ENCODE results near the gene CRAT. TPM values are rescaled to one million over a fixed set of nuclear protein-coding genes. Genes with fewer than 3 reads are reported as not detected.
"Not testable (repeated sequence)": the region's sequence is repeated elsewhere in the genome, so short reads cannot be mapped to it uniquely, and the experiment has no call there.

Gene CRAT
- polyA plus RNA-seq, 1 donor (not counting 4 experiments of a cell fraction or from before 2014, with no cell fraction given) = 6.5 TPM

DNA sequence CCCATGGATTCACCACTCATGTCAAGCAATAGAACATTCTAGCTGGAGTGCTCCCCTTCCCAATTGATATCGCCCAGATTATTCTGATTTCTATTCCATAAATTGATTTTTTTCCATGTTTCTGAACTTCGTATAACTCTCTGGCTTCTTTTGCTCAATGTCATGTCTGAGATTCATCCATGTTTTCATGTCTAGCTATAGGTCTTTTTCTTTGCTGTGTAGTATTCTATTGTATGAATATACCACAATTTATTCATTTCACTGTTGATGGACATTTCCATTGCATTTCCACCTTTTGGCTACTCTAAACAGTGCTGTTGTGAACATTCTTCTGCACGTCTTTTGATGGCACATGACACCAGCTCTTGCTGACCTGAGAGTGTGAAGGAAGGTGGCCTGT lies 20.2 kb upstream of the CRAT start:
- DNase-seq (ENCODE audit: low read depth, low spot score) (no peak), FAIRE-seq (no peak)
- no peaks in the 10 kb centered on the region for H4K20me1 ChIP-seq (ENCODE audit: control insufficient read depth, extremely low read depth, insufficient read depth, low read length)
- no peak overlapping the region for H3K4me3 ChIP-seq (ENCODE audit: control insufficient read depth in 2 of 3, extremely low read depth in 1 of 3, insufficient read depth in 2 of 3, low read depth in 1 of 3, low read length in 3 of 3)
- peaks cover 17 to 19% of the 10 kb centered on the region in 2 experiments for H3K36me3 ChIP-seq (ENCODE audit: control insufficient read depth in 2 of 2, extremely low read depth in 1 of 2, insufficient read depth in 2 of 2, low read length in 2 of 2)
- H3K9me1 ChIP-seq (ENCODE audit: control insufficient read depth, extremely low read depth, insufficient read depth, low read length) = no peaks in the 10 kb centered on the region
- no peak overlapping the region for H3K27ac ChIP-seq (ENCODE audit: control insufficient read depth, insufficient read depth, low read length)
- no peak overlapping the region for H3K4me2 ChIP-seq (ENCODE audit: control insufficient read depth, extremely low read depth, insufficient read depth, low read depth, low read length)
- no peaks in the 10 kb centered on the region for H3K79me2 ChIP-seq (ENCODE audit: control insufficient read depth, insufficient read depth, low read length)
- dilution Hi-C loops (cut with MboI; ENCODE audit: extremely low pct_ligation_motif_present, low sequenced_read_pairs) = no loop called here
- no peaks in the 10 kb centered on the region for H3K4me1 ChIP-seq (ENCODE audit: control insufficient read depth, extremely low read depth, insufficient read depth, low read length)
- no peaks in the 10 kb centered on the region for H3K9me3 ChIP-seq (ENCODE audit: control insufficient read depth, low read depth, low read length)
- H3K27me3 ChIP-seq (ENCODE audit: control insufficient read depth, extremely low read depth, insufficient read depth, low read length) = no peaks in the 10 kb centered on the region
- no peak overlapping the region for H3K9ac ChIP-seq (ENCODE audit: control insufficient read depth, extremely low read depth, insufficient read depth, low read length)
- no peak overlapping the region for H2AFZ ChIP-seq (ENCODE audit: control insufficient read depth, low read length)
- TF ChIP-seq, protein P1, sequence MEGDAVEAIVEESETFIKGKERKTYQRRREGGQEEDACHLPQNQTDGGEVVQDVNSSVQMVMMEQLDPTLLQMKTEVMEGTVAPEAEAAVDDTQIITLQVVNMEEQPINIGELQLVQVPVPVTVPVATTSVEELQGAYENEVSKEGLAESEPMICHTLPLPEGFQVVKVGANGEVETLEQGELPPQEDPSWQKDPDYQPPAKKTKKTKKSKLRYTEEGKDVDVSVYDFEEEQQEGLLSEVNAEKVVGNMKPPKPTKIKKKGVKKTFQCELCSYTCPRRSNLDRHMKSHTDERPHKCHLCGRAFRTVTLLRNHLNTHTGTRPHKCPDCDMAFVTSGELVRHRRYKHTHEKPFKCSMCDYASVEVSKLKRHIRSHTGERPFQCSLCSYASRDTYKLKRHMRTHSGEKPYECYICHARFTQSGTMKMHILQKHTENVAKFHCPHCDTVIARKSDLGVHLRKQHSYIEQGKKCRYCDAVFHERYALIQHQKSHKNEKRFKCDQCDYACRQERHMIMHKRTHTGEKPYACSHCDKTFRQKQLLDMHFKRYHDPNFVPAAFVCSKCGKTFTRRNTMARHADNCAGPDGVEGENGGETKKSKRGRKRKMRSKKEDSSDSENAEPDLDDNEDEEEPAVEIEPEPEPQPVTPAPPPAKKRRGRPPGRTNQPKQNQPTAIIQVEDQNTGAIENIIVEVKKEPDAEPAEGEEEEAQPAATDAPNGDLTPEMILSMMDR (optimal IDR thresholded peaks at IDR 0.05 in 1 of 3, IDR thresholded peaks at IDR 0.05 in 1 of 3, conservative IDR thresholded peaks at IDR 0.05 in 1 of 3; ENCODE audit: extremely low read depth in 1 of 3, insufficient read depth in 2 of 3, low read length in 3 of 3) = no peak
- TF ChIP-seq EZH2 (IDR thresholded peaks at IDR 0.05; ENCODE audit: low read length) = no peak

DNA sequence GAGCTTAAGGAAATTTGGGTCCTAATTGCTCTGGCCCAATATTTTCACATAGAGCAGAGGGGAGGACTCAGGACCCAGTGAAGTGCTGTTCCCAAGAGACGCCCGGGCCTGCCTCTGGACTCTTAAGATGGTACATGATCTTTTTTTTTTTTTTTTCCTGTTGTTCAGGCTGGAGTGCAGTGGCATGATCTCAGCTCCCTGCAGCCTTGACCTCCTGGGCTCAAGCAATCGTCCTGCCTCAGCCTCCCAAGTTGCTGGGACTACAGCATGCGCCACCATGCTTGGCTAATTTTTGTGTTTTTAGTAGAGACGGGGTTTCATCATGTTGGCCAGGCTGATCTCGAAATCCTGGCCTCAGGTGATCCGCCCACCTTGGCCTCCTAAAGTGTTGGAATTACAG lies 19.7 kb upstream of the CRAT start:
- FAIRE-seq; H3K27me3 ChIP-seq (ENCODE audit: control insufficient read depth, extremely low read depth, insufficient read depth, low read length); H3K4me2 ChIP-seq (ENCODE audit: control insufficient read depth, extremely low read depth, insufficient read depth, low read depth, low read length); DNase-seq (ENCODE audit: low read depth, low spot score); H2AFZ ChIP-seq (ENCODE audit: control insufficient read depth, low read length); H3K27ac ChIP-seq (ENCODE audit: control insufficient read depth, insufficient read depth, low read length); H4K20me1 ChIP-seq (ENCODE audit: control insufficient read depth, extremely low read depth, insufficient read depth, low read length); H3K4me1 ChIP-seq (ENCODE audit: control insufficient read depth, extremely low read depth, insufficient read depth, low read length); H3K9ac ChIP-seq (ENCODE audit: control insufficient read depth, extremely low read depth, insufficient read depth, low read length); dilution Hi-C loops (cut with MboI; ENCODE audit: extremely low pct_ligation_motif_present, low sequenced_read_pairs); H3K9me1 ChIP-seq (ENCODE audit: control insufficient read depth, extremely low read depth, insufficient read depth, low read length); H3K9me3 ChIP-seq (ENCODE audit: control insufficient read depth, low read depth, low read length); H3K79me2 ChIP-seq (ENCODE audit: control insufficient read depth, insufficient read depth, low read length); H3K4me3 ChIP-seq (ENCODE audit: control insufficient read depth in 2 of 3, extremely low read depth in 1 of 3, insufficient read depth in 2 of 3, low read depth in 1 of 3, low read length in 3 of 3): not testable (repeated sequence)
- peaks cover 17 to 19% of the 10 kb centered on the region in 2 experiments for H3K36me3 ChIP-seq (ENCODE audit: control insufficient read depth in 2 of 2, extremely low read depth in 1 of 2, insufficient read depth in 2 of 2, low read length in 2 of 2)

DNA sequence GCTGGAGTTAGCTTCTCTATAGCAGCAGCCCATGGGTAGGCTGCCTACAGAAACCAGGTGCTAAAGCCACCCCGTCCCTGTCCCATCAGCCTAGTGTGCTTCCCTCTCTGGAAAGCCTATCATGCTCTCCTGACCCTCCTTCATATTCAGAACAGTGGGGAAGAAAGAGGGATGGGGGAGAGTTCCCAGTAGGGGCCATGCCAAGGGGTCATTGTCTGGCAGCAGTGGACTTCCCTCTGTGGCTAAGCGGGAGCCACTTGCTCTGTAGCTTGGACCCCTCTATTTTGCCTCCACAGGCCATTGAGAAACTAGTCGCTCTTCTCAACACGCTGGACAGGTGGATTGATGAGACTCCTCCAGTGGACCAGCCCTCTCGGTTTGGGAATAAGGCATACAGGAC lies 18.1 kb upstream of the CRAT start:
- no peak overlapping the region for H2AFZ ChIP-seq (ENCODE audit: control insufficient read depth, low read length)
- FAIRE-seq (no peak), DNase-seq (ENCODE audit: low read depth, low spot score) (no peak)
- TF ChIP-seq, protein P1 (optimal IDR thresholded peaks at IDR 0.05 in 1 of 3, IDR thresholded peaks at IDR 0.05 in 1 of 3, conservative IDR thresholded peaks at IDR 0.05 in 1 of 3; ENCODE audit: extremely low read depth in 1 of 3, insufficient read depth in 2 of 3, low read length in 3 of 3) = no peak
- no peak for TF ChIP-seq EZH2 (IDR thresholded peaks at IDR 0.05; ENCODE audit: low read length)
- no peaks in the 10 kb centered on the region for H4K20me1 ChIP-seq (ENCODE audit: control insufficient read depth, extremely low read depth, insufficient read depth, low read length)
- no peaks in the 10 kb centered on the region for H3K79me2 ChIP-seq (ENCODE audit: control insufficient read depth, insufficient read depth, low read length)
- no peaks in the 10 kb centered on the region for H3K27me3 ChIP-seq (ENCODE audit: control insufficient read depth, extremely low read depth, insufficient read depth, low read length)
- H3K9me1 ChIP-seq (ENCODE audit: control insufficient read depth, extremely low read depth, insufficient read depth, low read length) = no peaks in the 10 kb centered on the region
- dilution Hi-C loops (cut with MboI; ENCODE audit: extremely low pct_ligation_motif_present, low sequenced_read_pairs) = no loop called here
- no peaks in the 10 kb centered on the region for H3K4me1 ChIP-seq (ENCODE audit: control insufficient read depth, extremely low read depth, insufficient read depth, low read length)
- no peak overlapping the region for H3K27ac ChIP-seq (ENCODE audit: control insufficient read depth, insufficient read depth, low read length)
- no peak overlapping the region for H3K4me3 ChIP-seq (ENCODE audit: control insufficient read depth in 2 of 3, extremely low read depth in 1 of 3, insufficient read depth in 2 of 3, low read depth in 1 of 3, low read length in 3 of 3)
- H3K4me2 ChIP-seq (ENCODE audit: control insufficient read depth, extremely low read depth, insufficient read depth, low read depth, low read length) = no peak overlapping the region
- H3K9ac ChIP-seq (ENCODE audit: control insufficient read depth, extremely low read depth, insufficient read depth, low read length) = no peak overlapping the region
- peaks cover 18 to 23% of the 10 kb centered on the region in 2 experiments for H3K36me3 ChIP-seq (ENCODE audit: control insufficient read depth in 2 of 2, extremely low read depth in 1 of 2, insufficient read depth in 2 of 2, low read length in 2 of 2)
- no peaks in the 10 kb centered on the region for H3K9me3 ChIP-seq (ENCODE audit: control insufficient read depth, low read depth, low read length)

All from keratinocyte (primary cell).